ENCODE measurements around the gene NTM.

NTM gene

GRCh38 chr11:131644204-131644795 lies 273.9 kb downstream of the NTM start:
- DNase-seq (ENCODE audit: low spot score) = no peak

DNA sequence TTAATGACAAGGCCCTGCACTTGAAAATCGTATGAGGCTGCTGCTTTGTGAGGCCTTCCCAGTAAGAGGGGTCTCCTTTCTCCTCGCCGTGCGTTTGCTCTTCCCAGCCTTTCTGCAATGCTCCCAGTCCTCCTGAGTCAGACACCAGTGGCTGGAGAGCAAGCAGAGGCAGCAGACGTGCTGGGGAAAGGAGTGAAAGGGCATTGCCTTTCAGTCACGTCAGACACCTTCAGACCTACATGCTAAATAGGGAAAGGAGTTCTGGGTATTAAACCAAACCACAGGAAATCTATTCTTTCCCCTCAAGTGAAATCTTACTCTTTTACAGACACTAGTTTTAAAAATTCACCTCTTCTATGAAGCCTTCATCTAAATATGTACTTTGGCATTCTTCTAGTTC lies 274.8 kb downstream of the NTM start:
- no peak for DNase-seq (ENCODE audit: low spot score)

DNA sequence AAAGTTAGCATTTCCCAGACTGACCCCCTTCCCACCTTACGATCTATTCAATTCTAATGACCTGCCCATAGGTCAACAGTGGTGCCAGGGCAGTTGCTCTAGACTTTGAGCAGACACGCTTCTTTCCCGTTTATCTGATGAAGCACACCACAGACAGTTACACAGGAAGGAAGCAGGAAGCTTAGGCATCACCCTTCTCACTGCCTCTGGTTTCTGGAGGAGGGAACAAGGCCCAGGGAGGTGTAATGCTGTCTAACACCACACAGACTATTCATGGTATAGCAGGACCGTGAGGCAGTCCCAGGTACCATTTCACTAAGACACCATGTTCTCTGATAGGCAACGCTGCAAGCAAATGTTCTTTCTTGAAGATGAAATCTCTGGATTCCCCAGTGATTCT lies 279.4 kb downstream of the NTM start:
- no peak for DNase-seq (ENCODE audit: low spot score)

- DNase-seq (ENCODE audit: low spot score) = no peak
Observed at GRCh38 chr11:131652231-131652630, 281.8 kb downstream of the NTM start.

GRCh38 chr11:131653260-131653659 lies 282.8 kb downstream of the NTM start:
- no peak for DNase-seq (ENCODE audit: low spot score)

- no peak for DNase-seq (ENCODE audit: low spot score)
Observed at GRCh38 chr11:131654849-131655248, 284.4 kb downstream of the NTM start.

DNA sequence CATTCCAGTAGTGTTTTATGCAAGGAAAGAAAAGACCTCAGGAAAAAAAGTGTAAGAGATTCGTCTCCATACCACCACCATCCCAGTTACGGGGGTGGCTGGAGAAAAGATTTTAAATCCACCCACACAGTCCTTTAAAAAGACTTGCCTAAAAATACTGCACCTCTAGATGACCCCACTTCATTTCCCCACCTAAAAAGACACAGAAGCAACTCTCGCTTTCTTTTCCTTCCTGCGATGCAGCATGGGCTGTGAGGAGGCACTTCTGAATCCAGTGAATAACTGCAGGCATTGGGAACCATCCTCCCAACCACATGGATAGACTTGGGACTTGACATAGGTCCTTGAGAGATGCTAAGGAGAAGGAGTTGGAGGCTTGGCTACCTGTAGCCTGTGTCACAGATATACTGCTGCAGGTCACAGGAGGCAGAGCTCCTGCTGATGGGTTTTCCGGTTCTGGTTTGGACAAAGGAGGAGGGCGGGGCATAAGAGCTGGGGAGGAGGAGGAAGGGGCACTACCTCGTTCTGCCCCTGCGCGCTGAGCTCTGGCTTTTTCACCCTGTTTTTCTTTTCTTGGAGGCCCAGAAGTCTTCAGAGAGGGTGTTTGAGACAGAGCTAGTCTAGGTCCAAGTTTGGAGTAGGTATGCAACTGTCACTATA lies 285.9 kb downstream of the NTM start:
- DNase-seq (ENCODE audit: low spot score) = no peak

DNA sequence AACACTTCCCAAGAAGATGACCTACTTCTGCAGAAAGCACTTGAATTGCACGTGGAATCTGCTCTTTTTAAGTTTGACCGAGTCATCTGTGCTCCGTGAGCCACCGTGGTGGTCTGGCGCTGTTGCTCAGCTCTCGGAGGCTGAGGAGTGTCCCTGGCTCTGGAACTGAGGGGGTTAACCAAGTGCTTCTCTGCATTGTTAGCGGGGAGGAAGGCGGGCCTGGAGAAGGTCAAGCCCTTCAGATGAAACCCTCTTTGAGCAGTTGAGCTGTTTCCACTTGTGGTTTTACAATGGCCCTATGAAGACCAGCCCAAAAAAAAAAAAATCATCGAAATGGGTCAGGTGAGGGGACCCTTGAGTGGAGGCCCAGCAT lies 286.4 kb downstream of the NTM start:
- no peak for DNase-seq (ENCODE audit: low spot score)

DNA sequence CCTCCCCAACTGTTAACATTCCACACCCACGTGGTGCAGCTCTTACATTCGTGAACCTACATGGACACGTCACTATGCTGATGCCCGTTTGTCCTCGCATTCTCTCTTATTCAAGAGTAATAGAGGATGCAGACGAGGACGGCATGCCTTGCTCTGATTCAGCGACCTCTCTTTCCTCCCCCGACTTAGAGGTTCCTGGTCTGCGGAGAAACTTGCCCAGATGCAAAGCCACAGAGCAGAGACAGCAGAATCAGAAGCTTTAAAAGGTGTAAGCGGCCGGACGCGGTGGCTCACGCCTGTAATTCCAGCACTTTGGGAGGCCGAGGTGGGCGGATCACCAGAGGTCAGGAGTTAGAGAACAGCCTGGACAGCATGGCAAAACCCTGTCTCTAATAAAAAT lies 288.0 kb downstream of the NTM start:
- DNase-seq (ENCODE audit: low spot score) = no peak

- no peak for DNase-seq (ENCODE audit: low spot score)
Observed at GRCh38 chr11:131658952-131659351, 288.5 kb downstream of the NTM start.

DNA sequence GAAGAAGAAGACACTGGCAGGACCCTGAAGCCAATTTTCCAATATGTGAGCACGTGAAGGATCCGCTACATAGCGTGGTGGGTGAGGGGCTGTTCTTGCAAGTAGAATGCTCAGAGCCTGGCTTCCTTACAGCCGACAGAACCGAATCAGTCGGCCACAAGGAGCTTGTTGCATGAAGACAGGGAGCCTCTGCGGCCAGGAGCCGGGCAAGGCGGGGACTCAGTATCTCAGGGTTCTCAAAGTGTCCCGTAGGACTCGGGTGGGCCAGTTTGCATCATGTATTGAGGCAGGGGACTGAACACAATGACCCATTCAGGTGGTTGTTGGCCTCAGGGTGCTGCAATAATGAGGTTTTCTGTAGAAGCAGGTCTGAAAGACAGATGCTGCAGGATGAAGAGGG lies 289.5 kb downstream of the NTM start:
- no peak for DNase-seq (ENCODE audit: low spot score)

DNA sequence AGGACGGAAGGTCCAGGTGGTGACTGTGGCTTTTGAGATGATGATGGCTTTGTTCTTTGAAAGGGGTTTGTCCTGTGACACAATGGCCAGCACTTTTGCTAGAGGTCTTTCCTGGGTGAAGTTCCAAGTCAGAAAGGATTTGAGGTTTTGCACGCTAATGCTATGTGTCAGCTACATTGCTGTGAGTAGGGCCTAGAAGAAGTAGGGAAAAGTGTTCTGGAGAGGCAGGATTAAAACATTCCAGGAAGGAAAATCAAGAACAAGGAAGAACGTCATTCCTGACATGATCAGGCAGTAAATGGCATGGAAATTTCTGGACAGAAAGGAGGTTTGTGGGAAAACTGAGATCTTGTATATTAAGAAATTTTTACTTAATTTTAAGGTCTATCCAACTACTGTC lies 290.7 kb downstream of the NTM start:
- no peak for DNase-seq (ENCODE audit: low spot score)

GRCh38 chr11:131662317-131662972 lies 292.0 kb downstream of the NTM start:
- no peak for DNase-seq (ENCODE audit: low spot score)

GRCh38 chr11:131662993-131663392 lies 292.6 kb downstream of the NTM start:
- DNase-seq (ENCODE audit: low spot score) = no peak

GRCh38 chr11:131663405-131664200 lies 293.2 kb downstream of the NTM start:
- peak; percentile 90 for DNase-seq (ENCODE audit: low spot score)

DNA sequence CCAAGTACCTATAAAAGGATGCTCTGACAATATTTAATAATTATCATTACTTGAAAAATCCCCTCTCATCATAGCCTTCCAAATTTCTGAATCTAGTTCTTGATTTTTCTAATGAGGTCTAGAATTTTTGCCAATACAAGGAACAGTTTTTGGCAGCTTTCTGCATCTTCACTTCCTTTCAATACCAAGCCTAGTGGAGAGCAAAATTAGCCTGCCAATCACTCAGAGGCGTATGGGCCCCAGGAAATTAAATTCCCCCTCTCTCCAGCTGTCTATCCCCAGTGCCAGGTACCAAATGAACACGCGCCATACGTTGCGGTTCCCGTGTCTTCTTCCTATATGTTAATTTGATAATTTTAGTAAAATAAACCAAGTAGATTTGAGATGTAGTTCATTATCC lies 293.9 kb downstream of the NTM start:
- no peak for DNase-seq (ENCODE audit: low spot score)

- DNase-seq (ENCODE audit: low spot score) = peak; percentile 79
Observed at GRCh38 chr11:131664816-131665215, 294.4 kb downstream of the NTM start.

- DNase-seq (ENCODE audit: low spot score) = no peak
Observed at GRCh38 chr11:131665344-131665968, 295.0 kb downstream of the NTM start.

DNA sequence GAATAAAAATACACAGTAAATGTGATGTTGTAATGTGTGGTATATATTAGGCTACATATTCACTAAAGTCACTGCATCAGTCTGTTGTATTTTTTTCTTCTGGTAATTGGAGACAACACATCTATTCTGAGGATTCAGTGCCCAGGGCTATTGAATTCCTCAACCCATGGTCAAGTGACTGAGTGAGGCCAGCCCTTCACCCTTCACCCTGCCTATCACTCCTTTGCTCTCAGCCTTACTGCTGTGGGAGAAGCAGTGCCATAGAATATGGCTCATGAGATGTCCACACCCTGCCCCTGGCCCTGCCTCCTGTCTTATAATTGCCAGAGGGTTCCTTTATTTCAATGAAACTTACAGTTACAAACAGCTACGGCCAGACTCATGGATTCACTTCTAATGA lies 295.6 kb downstream of the NTM start:
- DNase-seq (ENCODE audit: low spot score) = no peak

DNA sequence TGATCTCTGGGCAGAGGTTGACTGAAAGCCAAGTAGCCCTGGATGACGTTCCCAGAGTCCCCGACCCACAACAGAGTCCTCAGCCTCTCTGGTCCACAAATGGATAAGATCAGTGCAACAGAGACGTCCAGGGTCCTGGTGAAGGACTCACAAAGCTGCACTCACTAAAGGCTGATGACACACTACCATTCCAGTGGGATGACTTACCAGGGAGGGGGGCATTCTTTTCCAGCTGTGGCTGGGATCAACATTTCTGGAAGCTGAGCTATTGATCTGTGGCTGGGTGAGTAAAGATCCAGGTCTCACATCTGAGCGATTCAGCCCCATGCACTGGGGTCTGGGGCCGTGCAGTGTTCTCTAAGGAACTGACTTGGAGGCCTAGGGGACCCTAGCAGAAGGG lies 296.2 kb downstream of the NTM start:
- DNase-seq (ENCODE audit: low spot score) = no peak

DNA sequence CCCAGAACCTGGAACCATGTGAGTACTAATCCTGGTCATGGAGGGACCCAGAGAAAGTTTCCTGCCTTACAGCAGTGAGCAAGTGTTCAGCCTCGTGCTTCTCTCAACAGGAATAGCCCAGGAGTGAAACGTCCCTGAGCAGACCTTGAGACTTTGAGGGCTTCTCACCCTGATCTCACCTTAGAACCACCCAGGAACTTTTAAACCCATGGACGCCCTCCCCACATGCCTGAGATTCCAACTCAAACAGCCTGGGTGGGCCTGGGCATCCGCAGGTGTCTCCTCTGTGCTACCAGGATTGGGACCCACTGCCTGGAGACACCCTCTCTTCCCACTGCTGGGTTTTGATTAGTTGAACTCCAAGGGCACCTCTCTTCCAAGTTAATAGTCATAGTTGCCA lies 297.2 kb downstream of the NTM start:
- no peak for DNase-seq (ENCODE audit: low spot score)

Data from Ammon's horn (tissue), 1 donor.